Epithelial cell of prostate (primary cell): ENCODE data around the gene JADE2.
"Not testable (repeated sequence)": the region's sequence is repeated elsewhere in the genome, so short reads cannot be mapped to it uniquely, and the experiment has no call there.

ENCODE experiments used
- DNase-seq: peaks from one replicate; pipeline ENCODE4 v3.0.0-alpha.2; 2011; ENCODE audit warnings: low read depth, low spot score
- H3K27ac ChIP-seq: fragments of 450-650 bp; 2 replicates; pipeline ENCODE4 v1.5.1; 2017; ENCODE audit warnings: mild to moderate bottlenecking

JADE2 gene

GRCh38 chr5:134580001-134580460 is 54.6 kb downstream of the JADE2 start:
- H3K27ac ChIP-seq: no peak overlapping the region
- no peak for DNase-seq

GRCh38 chr5:134581241-134581981 is 55.9 kb downstream of the JADE2 start:
- H3K27ac ChIP-seq: no peak overlapping the region
- DNase-seq: no peak

- no peak for DNase-seq
- no peak overlapping the region for H3K27ac ChIP-seq
Observed at GRCh38 chr5:134582281-134582680, 56.8 kb downstream of the JADE2 start.

DNA sequence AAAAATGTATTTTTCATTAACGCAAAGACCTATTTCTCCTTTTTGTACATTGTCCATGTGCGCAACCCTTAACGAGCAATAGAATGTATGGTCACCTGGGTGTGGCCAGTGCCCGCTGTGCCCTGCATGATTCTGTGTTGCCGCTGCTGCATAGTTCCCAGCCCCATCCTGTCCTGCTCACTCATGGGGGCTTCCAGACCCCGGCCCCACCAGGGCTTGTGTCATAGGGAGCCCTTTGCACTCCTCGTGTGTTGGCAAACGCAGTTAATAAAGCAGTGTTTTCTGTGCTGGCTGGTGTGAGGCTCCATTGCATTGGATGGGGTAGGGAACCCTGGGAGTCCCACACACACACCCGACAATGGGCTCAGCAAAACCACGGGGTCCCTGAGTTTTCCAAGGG is 57.5 kb downstream of the JADE2 start:
- no peak for DNase-seq
- no peak overlapping the region for H3K27ac ChIP-seq

DNA sequence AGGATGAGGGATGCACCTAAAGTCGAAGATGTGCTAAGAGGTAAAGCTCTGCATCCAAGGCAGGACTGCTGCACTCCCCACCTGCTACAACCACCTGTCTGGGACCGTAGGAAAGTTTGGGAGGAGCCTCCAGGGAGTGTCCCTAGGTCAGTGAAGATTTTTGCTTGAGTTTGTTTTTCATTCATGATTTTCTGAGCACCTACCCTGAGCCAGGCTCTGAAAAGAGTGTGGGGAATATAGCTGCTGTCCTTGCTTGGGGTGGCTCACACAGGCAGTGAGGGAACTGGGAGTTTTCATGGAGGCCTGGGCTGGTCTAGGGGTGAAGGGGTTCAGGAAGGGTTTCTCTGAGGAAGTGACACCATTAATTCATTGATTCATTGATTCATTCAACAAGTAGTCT is 58.3 kb downstream of the JADE2 start:
- DNase-seq: no peak
- no peak overlapping the region for H3K27ac ChIP-seq

- no peak overlapping the region for H3K27ac ChIP-seq
- DNase-seq: no peak
Observed at GRCh38 chr5:134584662-134585061, 59.2 kb downstream of the JADE2 start.

DNA sequence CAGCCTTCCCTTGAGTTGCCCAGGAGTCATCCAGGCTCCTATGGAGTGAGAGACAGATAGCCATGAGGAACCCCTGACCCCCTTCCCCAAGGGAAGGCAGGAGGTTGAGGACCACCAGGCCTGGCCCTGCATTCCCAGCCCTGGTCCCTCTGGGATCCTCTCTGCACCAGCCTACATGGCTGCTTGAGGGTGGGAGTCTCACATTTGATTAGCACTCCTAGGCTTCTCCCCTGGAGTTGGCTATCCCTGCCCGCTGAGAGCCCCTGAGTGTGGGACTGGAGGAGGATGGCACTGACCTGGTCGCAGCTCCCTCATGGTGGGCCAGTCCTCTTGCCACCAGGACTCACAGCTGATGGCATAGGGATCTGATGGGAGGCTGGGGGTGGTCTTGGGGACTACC is 60.5 kb downstream of the JADE2 start:
- DNase-seq: no peak

GRCh38 chr5:134586866-134587524 is 61.5 kb downstream of the JADE2 start:
- DNase-seq: peak; percentile 52
- no peak overlapping the region for H3K27ac ChIP-seq

More for the DNA sequence above, 60.5 kb downstream of the JADE2 start:
- no peak overlapping the region for H3K27ac ChIP-seq

GRCh38 chr5:134590992-134591659 is 65.7 kb downstream of the JADE2 start:
- peak; percentile 46 for DNase-seq

GRCh38 chr5:134592141-134592746 is 66.8 kb downstream of the JADE2 start:
- H3K27ac ChIP-seq: peak overlapping the region; percentile 17
- no peak for DNase-seq

More at GRCh38 chr5:134590992-134591659, 65.7 kb downstream of the JADE2 start:
- peak overlapping the region; percentile 17 for H3K27ac ChIP-seq

- no peak for DNase-seq
- H3K27ac ChIP-seq: no peak overlapping the region
Observed at GRCh38 chr5:134594336-134594735, 68.9 kb downstream of the JADE2 start.

DNA sequence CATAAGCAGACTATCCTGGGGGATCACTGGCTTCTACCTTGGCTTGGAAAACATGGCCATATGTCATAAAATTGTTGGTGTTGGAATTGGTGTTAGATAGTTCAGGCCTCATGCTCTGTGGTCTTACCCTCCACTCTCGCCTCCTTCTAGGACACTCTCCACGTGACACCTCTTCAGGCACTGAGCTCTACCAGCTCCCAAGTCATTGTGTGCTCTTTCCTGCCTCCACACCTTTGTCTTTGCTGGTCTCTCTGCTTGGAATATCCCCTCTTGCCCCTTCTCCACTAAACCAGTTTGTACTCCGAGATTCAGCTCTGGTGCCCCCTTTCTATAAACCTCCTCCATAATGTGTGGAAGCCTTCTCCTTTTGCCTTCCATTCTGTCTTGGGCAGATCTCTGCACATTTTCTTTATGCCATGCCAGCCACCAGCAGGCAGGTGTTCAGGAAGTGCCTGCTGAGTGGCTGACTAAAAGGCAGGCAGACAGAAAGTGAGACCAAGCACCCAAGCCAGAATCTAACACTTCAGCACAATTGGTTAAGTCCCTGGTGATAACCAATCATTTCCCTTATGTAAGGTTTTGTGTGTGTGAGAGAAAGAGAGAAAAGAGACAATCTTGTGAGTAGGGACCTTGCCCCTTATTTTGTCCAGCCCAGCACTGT is 69.5 kb downstream of the JADE2 start:
- DNase-seq: no peak
- no peak overlapping the region for H3K27ac ChIP-seq

GRCh38 chr5:134595458-134595838 is 70.0 kb downstream of the JADE2 start:
- H3K27ac ChIP-seq: no peak overlapping the region
- no peak for DNase-seq

DNA sequence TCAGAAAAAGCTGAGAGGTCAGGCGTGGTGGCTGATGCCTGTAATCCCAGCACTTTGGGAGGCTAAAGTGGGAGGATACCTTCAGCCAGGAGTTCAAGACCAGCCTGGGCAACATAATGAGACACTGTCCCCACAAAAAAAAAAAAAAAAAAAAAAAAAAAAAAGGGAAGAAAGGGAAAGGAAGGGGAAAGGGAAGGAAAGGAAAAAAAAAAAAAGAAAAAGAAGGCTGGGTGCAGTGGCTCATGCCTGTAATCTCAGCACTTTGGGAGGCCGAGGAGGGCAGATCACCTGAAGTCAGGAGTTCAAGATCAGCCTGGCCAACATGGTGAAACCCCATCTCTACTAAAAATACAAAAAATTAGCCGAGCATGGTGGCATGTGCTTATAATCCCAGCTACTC is 74.3 kb downstream of the JADE2 start:
- DNase-seq, H3K27ac ChIP-seq: not testable (repeated sequence)

DNA sequence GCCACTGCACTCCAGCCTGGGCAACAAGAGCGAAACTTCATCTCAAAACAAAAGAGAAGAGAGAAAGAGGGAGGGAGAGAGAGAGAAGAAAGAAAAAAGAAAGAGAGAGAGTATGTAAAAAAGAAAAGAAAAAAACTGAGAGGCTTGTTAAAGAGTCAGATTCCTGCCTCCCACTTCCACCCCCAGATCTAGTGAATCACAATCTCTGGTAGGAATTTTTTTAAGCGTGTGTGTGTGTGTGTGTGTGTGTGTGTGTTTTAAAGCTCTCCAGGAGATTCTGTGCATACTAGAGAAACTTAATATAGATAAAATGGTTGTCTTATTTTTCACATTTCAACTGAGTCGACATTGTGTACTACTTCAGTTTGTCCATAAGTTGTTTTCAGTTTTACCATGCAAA is 75.1 kb downstream of the JADE2 start:
- no peak overlapping the region for H3K27ac ChIP-seq
- DNase-seq: no peak

GRCh38 chr5:134603059-134603458 is 77.6 kb downstream of the JADE2 start:
- no peak overlapping the region for H3K27ac ChIP-seq
- no peak for DNase-seq

GRCh38 chr5:134604908-134605307 is 79.4 kb downstream of the JADE2 start:
- no peak overlapping the region for H3K27ac ChIP-seq
- no peak for DNase-seq

GRCh38 chr5:134606726-134607125 is 81.3 kb downstream of the JADE2 start:
- no peak for DNase-seq
- no peak overlapping the region for H3K27ac ChIP-seq

- H3K27ac ChIP-seq: peak overlapping the region; percentile 28
- no peak for DNase-seq
Observed at GRCh38 chr5:134608555-134608954, 83.1 kb downstream of the JADE2 start.

GRCh38 chr5:134609232-134609851 is 83.9 kb downstream of the JADE2 start:
- DNase-seq: no peak
- peak overlapping the region; percentile 28 for H3K27ac ChIP-seq
